Body of pancreas (tissue), 4 donors: ENCODE measurements around the gene CACNA2D3.

Source experiments
- CTCF ChIP-seq, 7 experiments: fragments of 450-650 bp in 4 of 7; fragments of 200-600 bp in 3 of 7; sonication (generic) in 3 of 7; IDR thresholded peaks; one replicate each; pipeline ENCODE4 v1.5.1; 2016 to 2019; ENCODE audit warnings: antibody characterized with exemption in 7 of 7
- POLR2A ChIP-seq, 3 donors: fragments of 450-650 bp; IDR thresholded peaks; one replicate each; pipeline ENCODE4 v1.6.1; 2016; ENCODE audit warnings: antibody characterized with exemption in 3 of 3, mild to moderate bottlenecking in 2 of 3

DNA sequence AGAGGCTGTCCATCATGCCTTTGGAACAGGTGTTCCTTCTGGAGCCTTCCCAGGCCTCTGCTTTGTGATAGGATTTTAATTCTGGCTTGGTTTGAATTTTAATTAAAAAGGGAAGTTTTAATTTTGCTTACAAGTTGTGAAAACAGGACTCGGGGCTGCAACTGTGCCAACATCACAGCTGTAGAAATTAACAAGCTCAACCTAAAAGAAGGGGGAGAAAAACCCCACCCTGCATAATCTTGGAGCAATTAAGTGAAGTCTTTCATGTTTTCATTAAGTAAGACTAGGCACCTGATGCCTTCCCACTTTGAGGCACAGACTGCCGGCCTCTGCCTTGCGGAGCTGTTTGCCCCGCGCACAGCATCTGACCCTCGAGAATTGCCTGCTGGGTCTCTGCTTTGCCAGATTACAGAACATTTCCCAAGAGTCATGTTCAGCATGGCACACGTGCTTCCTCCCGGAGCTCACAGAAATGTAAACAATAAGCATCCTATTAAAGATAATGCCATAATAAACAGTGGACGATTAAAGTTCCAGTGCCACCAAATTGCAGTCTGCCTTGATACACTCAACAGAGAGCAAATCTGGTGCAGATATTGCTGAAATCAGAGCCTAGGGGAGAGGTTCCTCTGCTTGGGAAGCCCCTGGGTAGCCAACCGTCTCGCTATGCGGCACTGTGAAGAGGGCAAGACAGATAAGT lies 441.3 kb downstream of the CACNA2D3 start:
- TF ChIP-seq CTCF (IDR thresholded peaks at IDR 0.05), result no peak
- TF ChIP-seq POLR2A (IDR thresholded peaks at IDR 0.05), result no peak
